GM18519 (cell line): ENCODE results near the gene ELMO1.

Experiments
- ATAC-seq: cut with Tn5 transposase; IDR thresholded peaks from one replicate; pipeline ENCODE4 v1.9.1; 2021; ENCODE audit warnings: mild to moderate bottlenecking, moderate library complexity; ENCODE audit not compliant: unreplicated experiment, low FRiP score

ELMO1 gene

DNA sequence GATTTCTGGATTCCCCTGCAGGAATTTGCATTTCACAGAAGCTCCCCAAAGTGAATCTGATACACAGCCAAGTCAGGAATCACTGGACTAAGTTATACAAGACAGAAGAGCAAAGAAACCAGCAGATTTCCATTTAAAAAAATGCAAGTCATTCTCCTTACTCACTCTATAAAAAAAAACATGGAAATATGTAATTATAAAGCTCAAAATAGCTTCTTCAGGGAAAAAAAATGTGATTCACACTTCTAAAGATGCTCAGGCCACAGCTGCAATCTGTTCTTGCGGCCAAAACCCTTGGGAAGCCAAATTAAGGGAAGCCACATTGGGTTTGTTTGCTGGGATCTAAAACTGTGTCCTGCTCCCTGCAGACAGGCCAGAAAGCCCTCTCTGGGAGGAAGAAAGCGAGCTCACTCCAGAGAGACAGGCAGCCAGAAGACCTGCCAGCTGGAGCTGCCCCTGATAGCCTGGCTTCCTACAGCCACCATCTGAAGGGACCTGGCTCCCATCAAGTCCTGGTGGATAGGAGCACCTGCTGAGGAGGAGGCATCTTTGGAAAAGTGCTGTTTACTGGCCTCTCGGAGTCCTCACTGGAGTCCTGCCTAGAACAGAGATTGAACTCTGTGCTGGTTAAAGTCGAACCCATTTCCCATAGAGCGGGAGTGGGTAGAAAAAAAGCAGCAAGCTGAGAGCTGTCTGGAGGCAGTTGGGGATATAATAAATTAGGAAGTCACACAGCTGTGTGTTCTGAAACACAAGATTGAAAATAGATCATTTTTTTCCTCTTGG, 365.2 kb downstream of the ELMO1 start:
- ATAC-seq: no peak

DNA sequence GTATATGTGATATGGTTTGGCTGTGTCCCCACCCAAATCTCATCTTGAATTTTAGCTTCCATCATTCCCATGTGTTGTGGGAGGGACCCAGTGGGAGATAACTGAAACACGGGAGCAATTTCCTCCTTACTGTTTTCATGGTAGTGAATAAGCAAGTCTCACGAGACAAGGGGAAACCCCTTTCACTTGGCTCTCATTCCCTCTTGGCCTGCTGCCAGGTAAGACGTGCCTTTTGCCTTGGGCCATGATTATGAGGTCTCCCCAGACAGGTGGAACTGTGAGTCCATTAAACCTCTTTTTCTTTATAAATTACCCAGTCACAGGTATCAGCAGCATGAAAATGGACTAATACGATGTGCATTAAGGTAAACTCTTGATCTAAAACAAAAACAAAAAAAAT, 367.2 kb downstream of the ELMO1 start:
- ATAC-seq: no peak

DNA sequence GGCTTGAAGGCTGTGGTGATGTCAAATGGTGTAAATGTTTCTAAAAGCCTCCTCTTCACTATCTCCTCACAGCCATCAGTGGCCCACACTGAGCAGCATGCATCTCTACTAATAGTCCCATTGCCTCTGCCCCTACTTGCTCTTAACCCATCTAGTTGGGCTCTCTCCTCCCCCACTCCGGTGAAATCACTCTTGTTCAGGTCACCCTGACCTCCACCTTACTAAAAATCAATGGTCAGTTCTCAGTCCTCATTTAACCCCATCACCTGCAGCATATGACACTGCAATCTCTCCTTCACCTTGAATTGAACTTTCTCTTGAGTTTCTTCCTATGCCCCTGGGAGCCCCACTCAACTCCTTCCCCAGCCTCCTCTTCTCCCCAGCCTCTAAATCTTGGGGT, 369.2 kb downstream of the ELMO1 start:
- no peak for ATAC-seq

DNA sequence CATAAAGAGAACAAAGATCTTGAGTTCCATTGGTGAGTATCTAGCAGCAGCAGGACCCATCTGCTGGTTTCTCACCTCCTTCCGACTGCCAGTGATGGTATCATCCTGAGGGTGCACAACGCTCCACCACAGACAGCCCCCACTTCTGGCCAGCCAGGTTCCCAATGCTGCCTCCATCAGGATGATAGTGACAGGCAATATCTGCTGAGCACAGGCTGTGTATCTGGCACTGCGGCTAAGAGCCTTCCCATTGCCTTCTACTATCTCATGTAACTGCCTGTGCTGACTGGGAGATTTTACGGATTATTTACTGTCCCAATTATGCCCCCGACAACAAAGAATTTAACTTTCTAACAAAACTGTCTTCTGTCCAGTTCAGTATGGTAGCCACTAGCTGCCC, 372.0 kb downstream of the ELMO1 start:
- no peak for ATAC-seq

DNA sequence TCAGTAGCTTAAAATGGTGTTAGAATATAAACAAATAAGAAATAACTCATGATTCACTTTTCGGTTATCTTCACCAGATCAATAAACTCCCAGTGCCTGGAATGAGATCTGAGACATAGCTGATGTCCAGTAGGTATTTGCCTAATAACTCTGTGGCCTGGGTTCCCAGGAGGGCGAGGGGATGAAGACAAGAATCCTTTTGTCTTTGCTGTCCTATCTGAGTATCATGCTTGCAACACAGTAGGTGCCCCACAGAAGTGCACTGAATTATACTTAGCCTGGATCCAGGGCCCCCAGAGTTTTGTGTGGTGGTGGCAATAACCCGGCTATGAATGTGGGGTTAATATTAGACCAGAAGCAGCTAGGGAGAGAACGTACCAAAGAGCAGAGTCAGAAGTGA, 374.3 kb downstream of the ELMO1 start:
- no peak for ATAC-seq

DNA sequence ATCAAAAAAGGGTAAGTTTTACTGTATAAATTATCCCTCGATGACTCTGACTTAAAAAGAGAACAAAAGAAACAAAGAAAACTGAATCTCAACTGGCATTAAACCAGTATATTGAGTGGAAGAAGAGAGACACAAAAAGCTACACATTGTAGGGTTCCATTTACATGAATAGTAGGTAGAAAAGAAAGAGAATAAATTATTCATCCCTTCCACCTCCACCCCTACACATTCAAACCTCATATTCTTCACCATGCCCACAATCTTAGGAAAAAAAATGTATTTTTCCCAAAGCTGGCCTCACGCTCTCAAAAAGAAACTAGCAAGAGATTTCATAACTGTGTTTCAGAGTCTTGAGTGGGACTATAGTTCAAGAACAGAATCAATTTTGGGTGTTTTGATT, 377.5 kb downstream of the ELMO1 start:
- no peak for ATAC-seq

DNA sequence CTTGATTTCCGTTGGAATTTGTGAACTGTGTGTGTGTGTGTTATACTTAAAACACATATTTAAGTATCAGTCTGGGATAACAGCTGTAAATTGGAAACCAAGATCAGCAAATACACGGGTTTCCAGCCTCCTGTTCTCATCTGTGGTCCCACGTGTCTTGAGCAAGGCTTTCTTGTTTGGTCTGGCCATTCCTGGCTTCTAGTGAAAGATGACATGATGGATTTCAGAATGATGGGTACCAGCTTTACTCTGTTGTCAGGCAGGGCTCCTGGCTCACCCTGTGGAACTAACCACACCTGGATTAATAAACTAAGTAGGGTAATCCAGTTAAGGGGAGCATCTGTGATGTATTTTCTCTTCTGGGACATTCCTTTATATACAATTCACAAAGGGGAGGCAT, 378.2 kb downstream of the ELMO1 start:
- ATAC-seq: no peak

DNA sequence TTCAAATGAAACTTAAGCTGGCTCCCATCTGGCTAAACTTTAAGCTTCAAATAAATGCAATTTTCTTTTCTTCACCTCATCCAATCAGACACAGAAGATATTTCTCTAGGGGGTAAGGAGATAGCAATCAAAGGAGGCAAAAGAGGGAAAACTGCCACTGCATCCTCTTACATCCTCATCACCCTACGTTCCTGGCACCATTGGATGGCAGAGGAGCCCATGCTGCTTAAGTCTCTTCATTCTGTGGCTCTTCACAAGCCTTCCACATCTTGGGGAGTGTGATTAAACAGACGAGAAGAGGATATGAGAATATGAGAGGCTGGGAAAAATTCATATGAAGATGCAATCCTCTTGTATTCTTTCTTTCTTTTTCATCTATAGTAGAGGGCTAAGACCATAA, 378.6 kb downstream of the ELMO1 start:
- ATAC-seq: no peak

DNA sequence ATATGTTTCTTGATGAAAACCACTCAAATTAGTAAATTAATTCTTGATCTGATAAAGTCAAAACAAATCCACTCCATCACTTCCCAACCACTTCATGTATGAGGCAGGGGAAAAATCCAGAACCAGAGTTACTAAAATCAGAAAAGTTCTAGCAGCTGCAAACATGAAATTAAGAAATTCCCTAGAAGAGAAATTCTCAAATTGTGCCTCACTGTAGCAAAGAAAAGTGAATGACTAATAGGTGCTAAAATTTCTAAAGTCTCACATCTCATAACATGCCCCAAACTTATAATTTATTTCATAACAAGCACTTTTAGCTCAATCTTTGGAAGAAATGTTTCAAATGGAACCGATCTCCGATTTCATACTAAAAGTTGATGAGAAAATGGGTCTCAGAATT, 379.3 kb downstream of the ELMO1 start:
- ATAC-seq: no peak

DNA sequence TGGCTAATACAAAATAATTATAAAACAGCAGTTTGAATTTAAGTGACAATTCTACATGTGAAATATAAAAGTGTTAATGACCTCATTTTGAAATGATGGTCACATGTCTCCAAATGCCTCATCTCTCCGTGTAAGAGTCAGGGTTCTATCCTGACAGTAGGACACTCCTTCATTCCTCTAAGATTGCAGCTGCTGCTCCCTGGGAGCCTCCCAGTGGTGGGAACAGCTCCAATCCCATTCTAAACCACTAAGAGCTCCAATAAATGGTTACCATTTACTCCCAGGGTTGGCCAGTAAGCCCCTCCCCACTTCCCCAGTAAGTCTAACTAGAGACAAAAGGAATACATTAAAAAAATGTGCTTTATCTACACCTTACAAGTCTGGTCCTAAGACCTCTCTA, 379.8 kb downstream of the ELMO1 start:
- no peak for ATAC-seq

DNA sequence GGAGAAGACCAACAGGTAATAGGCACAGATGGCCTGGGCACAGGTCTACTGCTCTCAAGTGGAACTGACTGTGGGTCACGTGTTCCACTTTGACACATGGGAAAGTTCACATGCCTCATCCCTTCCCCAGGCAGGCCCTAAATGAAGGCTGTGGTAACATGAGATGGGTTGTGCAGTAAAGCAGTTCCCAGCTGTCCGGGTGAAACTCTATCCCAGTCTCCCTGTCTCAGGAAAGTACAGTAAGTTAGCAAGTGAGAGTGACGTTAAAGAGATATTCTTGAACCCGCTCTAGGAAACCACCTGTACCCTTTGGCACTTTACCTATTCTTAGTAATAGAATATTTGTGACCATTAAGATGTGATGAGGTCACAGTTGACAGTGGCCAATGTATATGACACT, 380.6 kb downstream of the ELMO1 start:
- no peak for ATAC-seq

DNA sequence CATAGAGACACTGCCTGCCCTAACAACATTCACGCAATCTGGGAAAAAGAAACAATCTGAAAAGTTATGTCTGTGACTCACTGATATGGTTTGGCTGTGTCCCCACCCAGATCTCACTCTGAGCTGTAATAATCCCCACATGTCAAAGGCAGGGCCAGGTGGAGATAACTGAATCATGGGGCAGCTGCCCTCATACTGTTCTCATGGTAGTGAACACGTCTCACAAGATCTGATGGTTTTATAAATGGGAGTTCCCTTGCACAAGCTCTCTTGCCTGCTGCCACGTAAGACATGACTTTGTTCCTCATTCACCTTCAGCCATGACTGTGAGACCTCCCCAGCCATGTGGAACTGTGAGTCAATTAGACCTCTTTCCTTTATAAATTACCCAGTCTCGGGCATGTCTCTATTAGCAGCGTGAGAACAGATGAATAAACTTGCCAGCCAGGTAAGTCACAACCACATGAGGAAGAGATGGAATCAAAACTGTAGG, 382.8 kb downstream of the ELMO1 start:
- ATAC-seq: no peak

DNA sequence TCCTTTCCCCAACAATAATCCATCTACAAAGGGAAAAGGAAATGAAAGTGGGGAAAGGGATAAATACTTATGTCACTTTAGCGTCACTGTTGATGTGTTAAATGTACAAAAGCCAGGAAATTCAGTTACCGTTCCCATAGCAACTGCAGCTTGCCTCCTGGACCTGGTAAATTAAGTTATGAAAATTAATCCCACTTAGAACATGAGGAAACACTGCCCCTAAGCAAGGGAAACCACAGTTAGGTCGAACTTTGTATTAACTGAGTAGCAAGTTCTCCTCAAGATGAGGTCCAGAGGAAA, 386.2 kb downstream of the ELMO1 start:
- no peak for ATAC-seq

DNA sequence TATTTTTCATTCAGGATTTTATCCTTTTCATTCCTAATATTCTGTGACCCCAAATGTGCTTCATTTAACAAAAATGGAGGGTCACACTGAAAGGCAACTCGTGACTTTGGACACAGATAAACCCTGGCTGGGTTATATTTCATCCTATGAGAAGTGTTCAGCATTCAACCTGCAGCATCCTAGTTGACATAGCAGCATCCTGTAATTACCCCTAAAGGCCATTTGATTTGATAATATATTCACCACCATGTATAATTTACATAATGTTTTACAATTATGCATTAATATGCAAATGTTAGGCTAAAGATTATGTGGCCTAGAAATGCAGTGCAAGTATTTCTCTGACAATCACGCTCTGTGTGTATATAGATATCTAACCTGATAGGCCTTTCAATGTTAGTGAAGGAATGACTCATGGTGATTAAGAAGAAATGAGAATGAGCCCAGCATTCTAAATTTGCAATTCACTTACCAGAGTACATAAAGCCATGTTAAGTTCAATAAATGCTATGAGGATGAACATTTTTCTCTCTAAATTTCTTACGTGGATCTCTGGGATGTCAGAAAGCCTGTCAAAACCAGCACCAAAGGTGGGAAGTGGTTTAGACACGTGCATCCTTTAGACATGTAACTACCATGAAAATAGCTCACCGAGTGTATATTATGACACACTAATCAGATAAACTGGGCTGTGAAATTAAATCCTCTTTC, 386.7 kb downstream of the ELMO1 start:
- ATAC-seq: no peak

DNA sequence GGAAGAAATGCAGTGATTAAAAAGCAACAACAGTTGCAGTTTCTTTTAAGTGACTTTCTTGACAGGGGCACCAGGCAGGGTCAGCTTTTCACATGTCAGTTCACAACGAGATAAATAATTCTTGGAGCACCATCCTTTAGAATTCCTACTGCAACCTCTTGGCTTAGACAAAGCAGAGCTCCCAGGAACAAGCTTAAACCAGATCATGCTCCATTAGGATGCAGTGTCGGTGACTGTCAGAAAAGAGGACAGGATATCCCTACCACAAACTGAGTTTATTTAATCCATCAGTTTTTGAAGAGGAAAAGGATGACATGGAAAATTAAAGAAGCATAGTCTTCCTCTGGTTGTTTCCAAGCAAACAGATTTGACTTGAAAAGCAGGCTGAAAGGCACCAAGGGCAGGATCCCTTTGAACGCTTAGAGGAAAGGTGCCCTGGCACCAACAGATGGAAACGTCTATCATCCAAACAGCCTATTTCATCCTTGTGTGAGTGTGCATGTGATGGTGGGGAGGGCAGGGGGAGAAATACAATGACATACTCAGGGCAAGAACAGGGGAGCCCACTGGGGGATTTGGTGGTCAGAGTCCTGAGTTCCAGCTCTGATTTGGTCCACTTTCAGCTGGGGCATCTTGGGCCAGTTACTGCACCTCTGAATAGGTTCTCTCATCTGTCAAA, 392.3 kb downstream of the ELMO1 start:
- ATAC-seq: no peak

DNA sequence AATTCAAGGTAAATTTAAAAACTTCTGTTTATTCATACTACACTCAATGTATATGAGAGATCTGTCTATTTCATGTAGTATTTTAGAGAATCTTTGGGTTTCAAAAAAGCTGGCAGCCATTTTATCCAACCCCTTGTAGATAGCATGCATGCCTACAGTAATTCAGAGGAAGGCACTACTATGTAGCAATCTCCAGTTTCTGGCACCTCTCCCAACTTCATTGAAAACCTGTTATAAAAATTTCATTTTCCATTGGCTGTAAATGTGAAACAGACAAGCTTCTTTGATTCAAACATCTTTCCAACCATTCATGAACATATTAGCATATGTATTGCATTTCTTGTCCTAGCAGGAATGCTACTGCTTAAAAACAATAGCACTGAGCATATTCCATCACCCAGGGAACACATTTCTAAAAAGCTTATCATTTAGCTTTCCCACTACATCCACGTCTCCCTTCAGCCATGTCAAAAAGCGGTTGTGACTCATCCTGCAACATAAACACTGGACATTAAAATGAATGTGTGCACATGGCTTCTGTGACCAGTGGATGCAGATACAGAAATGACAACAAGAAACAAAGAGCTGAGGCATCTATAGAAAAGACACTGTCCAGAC, 393.9 kb downstream of the ELMO1 start:
- ATAC-seq: no peak

DNA sequence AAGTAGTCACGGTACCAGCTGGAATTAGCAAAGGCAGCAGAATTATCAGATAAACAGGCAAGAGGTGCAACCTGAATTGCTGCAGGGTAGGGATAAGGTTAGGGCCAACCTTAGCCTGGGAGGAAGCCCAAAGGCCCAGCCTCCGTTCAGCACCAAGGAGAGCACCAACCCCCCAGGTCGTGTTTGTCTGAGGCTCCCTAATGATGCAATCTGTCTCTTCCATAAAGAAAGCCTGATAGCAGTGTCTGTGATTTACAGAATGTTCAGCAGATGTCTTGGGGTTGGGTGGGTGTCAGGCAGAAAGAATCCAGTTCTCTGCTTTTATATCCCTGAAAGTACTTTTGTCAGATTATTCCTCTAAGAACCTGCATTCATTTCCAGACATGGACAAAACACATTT, 396.0 kb downstream of the ELMO1 start:
- ATAC-seq: no peak

DNA sequence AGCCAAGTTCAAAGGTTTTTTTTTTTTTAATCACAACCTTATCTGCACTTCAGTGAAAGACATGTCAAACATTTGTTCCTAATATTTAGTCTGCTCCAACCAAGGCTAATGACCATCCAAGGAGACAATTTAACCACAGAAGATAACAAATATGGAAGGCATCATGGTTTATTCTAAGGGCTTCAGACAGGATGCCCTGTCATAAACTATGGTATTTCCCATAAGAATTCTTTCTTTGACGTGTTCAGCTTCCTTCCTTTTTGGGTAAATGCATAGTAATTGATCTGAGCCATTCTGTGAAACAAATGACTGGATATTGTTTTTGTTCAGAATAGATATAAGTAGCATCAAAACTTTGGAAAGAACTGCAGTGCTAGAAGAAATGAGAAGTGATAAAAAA, 397.9 kb downstream of the ELMO1 start:
- ATAC-seq: no peak

DNA sequence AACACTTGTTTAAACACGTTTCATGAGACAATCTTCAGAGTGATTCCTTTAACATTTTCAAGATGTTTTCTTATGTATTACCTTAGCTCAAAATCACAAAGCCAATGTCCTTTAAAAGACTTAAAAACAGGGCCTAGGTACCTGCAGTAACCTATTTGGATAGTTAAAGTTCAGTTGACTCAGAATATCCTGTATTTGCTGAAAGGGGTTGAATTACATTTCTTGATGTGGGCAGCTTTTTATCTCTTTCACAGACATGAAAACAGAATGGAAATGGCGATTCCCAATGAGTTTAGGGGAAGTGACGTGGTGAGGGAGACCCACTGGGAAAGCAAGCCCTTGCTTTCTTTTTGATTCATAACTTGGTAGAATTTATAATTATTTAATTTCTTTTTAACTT, 400.0 kb downstream of the ELMO1 start:
- no peak for ATAC-seq

DNA sequence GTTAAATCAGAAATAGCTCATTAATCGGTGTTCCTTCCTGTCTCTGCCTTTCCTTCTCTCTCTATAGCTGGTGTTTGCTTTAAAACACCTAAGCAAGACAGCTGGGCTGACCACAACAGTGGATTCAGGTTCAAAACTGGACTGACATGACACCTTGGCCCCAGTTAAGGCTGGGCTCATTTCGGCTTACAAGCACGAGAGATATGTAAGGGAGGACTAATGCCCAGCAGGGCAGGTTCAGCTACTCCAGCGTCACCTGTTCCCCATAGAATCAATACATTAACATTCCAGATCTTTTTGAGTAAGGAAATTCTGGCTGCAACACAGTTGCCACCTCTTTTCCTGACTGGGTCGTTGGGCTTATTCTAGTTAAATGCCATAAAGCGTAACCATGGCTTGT, 401.4 kb downstream of the ELMO1 start:
- no peak for ATAC-seq

DNA sequence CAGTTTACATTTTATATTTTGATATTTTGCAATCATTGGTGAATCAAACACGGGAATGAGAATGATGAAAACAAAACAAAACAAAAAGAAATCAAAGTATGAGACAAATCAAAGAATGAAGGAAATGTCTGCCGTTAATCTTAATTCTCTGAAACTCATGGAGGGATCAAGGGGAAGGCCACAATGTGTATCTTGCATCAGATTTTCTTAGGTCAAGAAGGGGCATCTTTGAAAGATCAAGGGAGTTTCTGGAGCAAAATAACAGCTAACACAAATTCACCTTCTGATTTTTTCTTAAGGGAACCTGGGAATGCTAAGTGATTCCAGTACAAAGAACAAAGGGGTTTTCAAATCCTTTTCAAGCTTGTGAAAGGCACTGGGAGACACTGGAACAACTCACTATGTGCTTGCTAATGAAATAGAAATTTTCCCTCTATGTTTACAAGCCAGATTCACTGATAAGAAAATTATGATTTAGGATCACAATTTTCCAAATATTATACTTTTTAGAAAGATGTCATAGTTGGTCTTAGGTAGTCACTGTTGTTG, 402.1 kb downstream of the ELMO1 start:
- no peak for ATAC-seq
